ENCODE measurements around the gene FOXP1. TPM values are rescaled to one million over a fixed set of nuclear protein-coding genes. Genes with fewer than 3 reads are reported as not detected.

FOXP1 gene
- total and polyA plus RNA-seq, 2 donors (not counting 1 experiment from before 2014, with no cell fraction given): 91.1 to 508 TPM

DNA sequence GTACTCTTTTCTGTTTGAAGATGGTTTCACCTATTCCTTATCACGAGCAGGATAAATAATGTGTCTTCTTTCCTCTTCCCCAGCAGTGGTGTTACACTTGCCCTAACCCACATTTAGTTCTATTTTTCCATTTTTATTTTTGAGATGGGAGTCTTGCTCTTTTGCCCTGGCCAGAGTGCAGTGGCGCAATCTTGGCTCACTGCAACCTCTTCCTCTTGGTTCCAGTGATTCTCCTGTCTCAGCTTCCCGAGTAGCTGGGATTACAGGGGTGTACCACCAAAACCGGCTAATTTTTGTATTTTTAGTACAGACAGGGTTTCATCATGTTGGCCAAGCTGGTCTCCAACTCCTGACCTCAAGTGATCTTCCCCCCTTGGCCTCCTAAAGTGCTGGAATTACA lies 372.4 kb downstream of the FOXP1 start:
- no peak overlapping the region for H3K9ac ChIP-seq (ENCODE audit: low read length)
- Mint-ChIP-seq H3K4me3 (no peak overlapping the region), H3K27ac (no peak overlapping the region), H3K4me1 (peaks cover 75% of the 10 kb centered on the region), H3K27me3 (no peaks in the 10 kb centered on the region), H3K9me3 (ENCODE audit: insufficient read depth) (no peaks in the 10 kb centered on the region)
- H3K4me3 ChIP-seq (ENCODE audit: control extremely low read depth in 1 of 5, extremely low read depth in 1 of 5, insufficient read depth in 1 of 5, low read depth in 2 of 5, low read length in 4 of 5): no peak overlapping the region
- DNase-seq (no peak), ATAC-seq (ENCODE audit: low read depth) (no peak)
- no peak overlapping the region for H3K4me2 ChIP-seq (replicated peaks; ENCODE audit: low read depth, low read length, poor library complexity, severe bottlenecking)
- no peak overlapping the region for H2AFZ ChIP-seq (ENCODE audit: insufficient read depth, low read depth, low read length, poor library complexity, severe bottlenecking)
- peaks cover 98% of the 10 kb centered on the region for H3K79me2 ChIP-seq (ENCODE audit: control insufficient read depth, insufficient read depth, low read length)
- no peaks in the 10 kb centered on the region for H3K9me3 ChIP-seq (ENCODE audit: control extremely low read depth in 1 of 3, control insufficient read depth in 2 of 3, insufficient read depth in 1 of 3, low read length in 2 of 3)
- H3K27ac ChIP-seq (ENCODE audit: low read length in 2 of 2): peak overlapping the region in 1 of 2 donors; percentile 6
- WGBS (ENCODE audit: insufficient coverage): 100% methylated on average over 1 of the region's 4 CpGs
- H4K20me1 ChIP-seq (ENCODE audit: control insufficient read depth, insufficient read depth, low read length, poor library complexity, severe bottlenecking): peaks cover 61% of the 10 kb centered on the region
- peaks cover 38 to 41% of the 10 kb centered on the region in 2 donors for H3K4me1 ChIP-seq (ENCODE audit: control insufficient read depth in 2 of 2, insufficient read depth in 2 of 2, low read length in 2 of 2)
- H3K36me3 ChIP-seq (replicated peaks in 1 of 2; ENCODE audit: control extremely low read depth in 1 of 2, control insufficient read depth in 1 of 2, extremely low read depth in 1 of 2, insufficient read depth in 2 of 2, low read length in 1 of 2): peaks cover 0 to 4% of the 10 kb centered on the region in 2 experiments
- no peaks in the 10 kb centered on the region for H3K27me3 ChIP-seq (replicated peaks in 1 of 4; ENCODE audit: control extremely low read depth in 1 of 4, control insufficient read depth in 3 of 4, insufficient read depth in 4 of 4, low read length in 3 of 4)
- CTCF ChIA-PET: interaction anchor here (1.0 kb wide), 1 partner anchor 14 kb away, joined by 4 read pairs; no protein-coding TSS in a partner anchor
- TF ChIP-seq, protein P1, sequence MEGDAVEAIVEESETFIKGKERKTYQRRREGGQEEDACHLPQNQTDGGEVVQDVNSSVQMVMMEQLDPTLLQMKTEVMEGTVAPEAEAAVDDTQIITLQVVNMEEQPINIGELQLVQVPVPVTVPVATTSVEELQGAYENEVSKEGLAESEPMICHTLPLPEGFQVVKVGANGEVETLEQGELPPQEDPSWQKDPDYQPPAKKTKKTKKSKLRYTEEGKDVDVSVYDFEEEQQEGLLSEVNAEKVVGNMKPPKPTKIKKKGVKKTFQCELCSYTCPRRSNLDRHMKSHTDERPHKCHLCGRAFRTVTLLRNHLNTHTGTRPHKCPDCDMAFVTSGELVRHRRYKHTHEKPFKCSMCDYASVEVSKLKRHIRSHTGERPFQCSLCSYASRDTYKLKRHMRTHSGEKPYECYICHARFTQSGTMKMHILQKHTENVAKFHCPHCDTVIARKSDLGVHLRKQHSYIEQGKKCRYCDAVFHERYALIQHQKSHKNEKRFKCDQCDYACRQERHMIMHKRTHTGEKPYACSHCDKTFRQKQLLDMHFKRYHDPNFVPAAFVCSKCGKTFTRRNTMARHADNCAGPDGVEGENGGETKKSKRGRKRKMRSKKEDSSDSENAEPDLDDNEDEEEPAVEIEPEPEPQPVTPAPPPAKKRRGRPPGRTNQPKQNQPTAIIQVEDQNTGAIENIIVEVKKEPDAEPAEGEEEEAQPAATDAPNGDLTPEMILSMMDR (IDR thresholded peaks at IDR 0.05): no peak
- no peak for TF ChIP-seq EZH2 (IDR thresholded peaks at IDR 0.05; ENCODE audit: borderline replicate concordance, insufficient read depth, low read depth, low read length, poor library complexity, severe bottlenecking)
- POLR2A ChIA-PET: no interaction called here
- intact Hi-C loops (cut with micrococcal nuclease): no loop called here

DNA sequence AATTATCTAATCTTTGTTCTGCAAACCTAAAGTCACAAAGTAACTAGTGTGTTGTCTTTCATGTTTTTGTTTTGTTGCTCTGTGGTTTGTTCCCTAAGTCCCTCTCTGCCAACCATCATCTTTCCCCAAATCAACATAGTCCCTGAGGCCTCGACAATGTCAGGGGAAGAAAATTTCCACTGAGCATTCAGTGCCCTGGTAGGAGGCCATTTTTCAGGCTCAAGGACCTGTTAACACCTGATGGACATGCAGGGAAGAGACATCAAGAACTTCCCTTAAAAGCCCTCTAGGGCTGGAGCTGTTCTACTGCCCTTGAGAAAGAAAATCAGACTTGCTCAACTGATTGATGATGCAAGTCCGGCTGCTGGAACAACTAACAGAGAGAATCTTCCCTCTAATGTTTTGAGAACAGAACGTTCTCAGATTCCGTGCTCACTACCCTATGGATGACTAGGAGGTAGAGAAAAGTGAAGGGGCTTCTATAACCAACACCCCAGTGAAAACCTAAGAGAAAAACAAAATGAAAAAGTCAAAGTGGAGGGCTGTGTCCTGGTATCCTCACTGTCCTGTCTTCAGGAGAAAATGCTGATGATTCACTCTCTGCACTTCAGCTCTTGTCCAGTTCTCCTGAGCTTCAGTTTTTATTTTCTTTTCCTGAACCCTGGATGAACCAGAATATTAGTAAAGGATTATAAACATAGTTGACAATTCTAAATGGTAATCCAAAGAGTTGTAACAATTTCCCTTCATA lies 373.1 kb downstream of the FOXP1 start:
- Histone ChIP-seq H3K27me3 (replicated peaks in 1 of 4; ENCODE audit: control extremely low read depth in 1 of 4, control insufficient read depth in 3 of 4, insufficient read depth in 4 of 4, low read length in 3 of 4) (no peaks in the 10 kb centered on the region), H3K4me2 (replicated peaks; ENCODE audit: low read depth, low read length, poor library complexity, severe bottlenecking) (no peak overlapping the region), H3K9ac (ENCODE audit: low read length) (no peak overlapping the region), H2AFZ (ENCODE audit: insufficient read depth, low read depth, low read length, poor library complexity, severe bottlenecking) (no peak overlapping the region), H4K20me1 (ENCODE audit: control insufficient read depth, insufficient read depth, low read length, poor library complexity, severe bottlenecking) (peaks cover 58% of the 10 kb centered on the region), H3K79me2 (ENCODE audit: control insufficient read depth, insufficient read depth, low read length) (peaks cover 98% of the 10 kb centered on the region), H3K4me1 (ENCODE audit: control insufficient read depth in 2 of 2, insufficient read depth in 2 of 2, low read length in 2 of 2) (peaks cover 31 to 35% of the 10 kb centered on the region in 2 donors), H3K36me3 (replicated peaks in 1 of 2; ENCODE audit: control extremely low read depth in 1 of 2, control insufficient read depth in 1 of 2, extremely low read depth in 1 of 2, insufficient read depth in 2 of 2, low read length in 1 of 2) (peaks cover 1 to 4% of the 10 kb centered on the region in 2 experiments), H3K4me3 (ENCODE audit: control extremely low read depth in 1 of 5, extremely low read depth in 1 of 5, insufficient read depth in 1 of 5, low read depth in 2 of 5, low read length in 4 of 5) (no peak overlapping the region), H3K9me3 (ENCODE audit: control extremely low read depth in 1 of 3, control insufficient read depth in 2 of 3, insufficient read depth in 1 of 3, low read length in 2 of 3) (no peaks in the 10 kb centered on the region), H3K27ac (ENCODE audit: low read length in 2 of 2) (peak overlapping the region in 1 of 2 donors; percentile 8)
- ATAC-seq (ENCODE audit: low read depth): no peak
- peaks cover 72% of the 10 kb centered on the region for H3K4me1 Mint-ChIP-seq
- no peak for DNase-seq
- POLR2A ChIA-PET: no interaction called here
- CTCF ChIA-PET: interaction anchor here (0.7 kb wide), 1 partner anchor 31 kb away, joined by 3 read pairs; no protein-coding TSS in a partner anchor
- no peaks in the 10 kb centered on the region for H3K27me3 Mint-ChIP-seq
- 83% methylated on average over 1 of the region's 4 CpGs for WGBS (ENCODE audit: insufficient coverage)
- no peaks in the 10 kb centered on the region for H3K9me3 Mint-ChIP-seq (ENCODE audit: insufficient read depth)
- intact Hi-C loops (cut with micrococcal nuclease): no loop called here
- H3K27ac Mint-ChIP-seq: peak overlapping the region; percentile 51
- TF ChIP-seq, protein P1 (IDR thresholded peaks at IDR 0.05): no peak
- TF ChIP-seq EZH2 (IDR thresholded peaks at IDR 0.05; ENCODE audit: borderline replicate concordance, insufficient read depth, low read depth, low read length, poor library complexity, severe bottlenecking): no peak
- H3K4me3 Mint-ChIP-seq: no peak overlapping the region

Data from B cell (primary cell).